Lower leg skin (tissue), 3 donors: Measurements from ENCODE around the gene RNF25.

Source experiments
- POLR2A ChIP-seq, 2 donors: fragments of 450-650 bp; IDR thresholded peaks; one replicate each; pipeline ENCODE4 v1.6.1; 2016 to 2017; ENCODE audit warnings: antibody characterized with exemption in 2 of 2, mild to moderate bottlenecking in 1 of 2, moderate library complexity in 1 of 2
- TF ChIP-seq, protein P1 (sequence below), 3 donors: fragments of 450-650 bp; IDR thresholded peaks; one replicate each; pipeline ENCODE4 v1.5.1; 2016; ENCODE audit warnings: antibody characterized with exemption in 3 of 3, mild to moderate bottlenecking in 3 of 3, moderate library complexity in 2 of 3

DNA sequence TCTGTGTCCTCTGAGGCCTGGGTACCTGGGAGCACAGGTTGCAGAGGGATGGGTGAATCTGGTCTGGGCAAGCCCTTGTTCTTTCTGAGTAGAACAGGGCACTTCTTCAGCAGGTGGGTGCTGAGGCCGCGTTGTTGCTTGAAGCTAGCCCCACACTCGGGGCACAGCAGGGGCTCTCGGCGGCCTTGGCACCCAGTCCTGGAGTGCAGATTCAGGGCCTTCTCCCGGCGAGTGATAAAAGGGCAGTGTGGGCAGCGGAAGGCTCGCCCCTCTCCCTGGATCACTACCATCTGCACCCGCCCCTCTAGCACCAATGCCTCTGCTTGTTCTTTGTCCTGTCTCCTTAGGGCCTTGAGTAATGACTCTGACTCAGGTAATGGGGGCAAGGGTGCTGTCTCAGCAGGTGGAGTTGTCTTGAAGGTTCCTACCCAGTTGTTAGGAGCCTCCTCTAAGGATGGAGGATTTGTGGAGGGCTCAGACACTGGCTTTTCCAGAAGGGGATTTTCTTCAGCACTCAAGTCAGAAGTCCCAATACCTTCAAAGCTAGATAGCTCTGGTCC lies 28.0 kb downstream of the RNF25 start:
- TF ChIP-seq POLR2A (IDR thresholded peaks at IDR 0.05) = no peak
- TF ChIP-seq, protein P1, sequence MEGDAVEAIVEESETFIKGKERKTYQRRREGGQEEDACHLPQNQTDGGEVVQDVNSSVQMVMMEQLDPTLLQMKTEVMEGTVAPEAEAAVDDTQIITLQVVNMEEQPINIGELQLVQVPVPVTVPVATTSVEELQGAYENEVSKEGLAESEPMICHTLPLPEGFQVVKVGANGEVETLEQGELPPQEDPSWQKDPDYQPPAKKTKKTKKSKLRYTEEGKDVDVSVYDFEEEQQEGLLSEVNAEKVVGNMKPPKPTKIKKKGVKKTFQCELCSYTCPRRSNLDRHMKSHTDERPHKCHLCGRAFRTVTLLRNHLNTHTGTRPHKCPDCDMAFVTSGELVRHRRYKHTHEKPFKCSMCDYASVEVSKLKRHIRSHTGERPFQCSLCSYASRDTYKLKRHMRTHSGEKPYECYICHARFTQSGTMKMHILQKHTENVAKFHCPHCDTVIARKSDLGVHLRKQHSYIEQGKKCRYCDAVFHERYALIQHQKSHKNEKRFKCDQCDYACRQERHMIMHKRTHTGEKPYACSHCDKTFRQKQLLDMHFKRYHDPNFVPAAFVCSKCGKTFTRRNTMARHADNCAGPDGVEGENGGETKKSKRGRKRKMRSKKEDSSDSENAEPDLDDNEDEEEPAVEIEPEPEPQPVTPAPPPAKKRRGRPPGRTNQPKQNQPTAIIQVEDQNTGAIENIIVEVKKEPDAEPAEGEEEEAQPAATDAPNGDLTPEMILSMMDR (IDR thresholded peaks at IDR 0.05) = no peak
